WTC11 (cell line): Measurements from ENCODE around the gene FANCC. TPM values are rescaled to one million over a fixed set of nuclear protein-coding genes. Genes with fewer than 3 reads are reported as not detected.

Experiments used
- ATAC-seq: fragments of 200-7000 bp; cut with Tn5 transposase; 2 replicates; pipeline ENCODE4 v1.10.0; 2021; ENCODE audit warnings: mild to moderate bottlenecking, moderate library complexity
- CTCF ChIA-PET: fragments of 300-600 bp; sonication (Branson Sonifier 250); formaldehyde crosslinking; loops from one replicate; lab custom pipeline; 2021; ENCODE audit warnings: antibody characterized with exemption; lab: Charles Lee
- POLR2A ChIA-PET: fragments of 350-600 bp; sonication (Branson Sonifier 250); formaldehyde crosslinking; loops from one replicate; lab custom pipeline; 2021; ENCODE audit warnings: antibody characterized with exemption; lab: Charles Lee
- DNase-seq: peaks from one replicate; pipeline ENCODE4 v3.0.0; 2021; ENCODE audit warnings: low spot score
- H3K27ac Mint-ChIP-seq: 2 replicates; pipeline ENCODE4 v1.8.0; 2021; ENCODE audit warnings: mixed read lengths
- H3K27me3 Mint-ChIP-seq: 2 replicates; pipeline ENCODE4 v1.8.0; 2021; ENCODE audit warnings: low read depth, mild to moderate bottlenecking, moderate library complexity, mixed read lengths
- H3K36me3 Mint-ChIP-seq: 2 replicates; pipeline ENCODE4 v1.8.0; 2021; ENCODE audit warnings: mixed read lengths
- H3K4me1 Mint-ChIP-seq: 2 replicates; pipeline ENCODE4 v1.8.0; 2022; ENCODE audit warnings: mixed read lengths
- H3K4me3 Mint-ChIP-seq: 2 replicates; pipeline ENCODE4 v1.8.0; 2021; ENCODE audit warnings: mild to moderate bottlenecking, moderate library complexity, mixed read lengths
- H3K9me3 Mint-ChIP-seq: 2 replicates; pipeline ENCODE4 v1.8.0; 2021; ENCODE audit warnings: mixed read lengths
- FOXK1 ChIP-seq: sonication (generic); formaldehyde crosslinking; IDR thresholded peaks from 2 replicates; pipeline ENCODE4 v1.8.0; 2022; ENCODE audit warnings: mild to moderate bottlenecking, moderate library complexity, missing genetic modification reagents
- HMGA2 ChIP-seq: fragments of 250-450 bp; sonication (Bioruptor Pico); IDR thresholded peaks from 2 replicates; pipeline ENCODE4 v1.4.0; 2021; ENCODE audit warnings: mild to moderate bottlenecking, moderate library complexity
- IRF2 ChIP-seq: sonication (generic); formaldehyde crosslinking; IDR thresholded peaks from 2 replicates; pipeline ENCODE4 v1.8.0; 2022; ENCODE audit warnings: low read depth, missing genetic modification reagents, borderline replicate concordance
- JAZF1 ChIP-seq: fragments of 250-450 bp; sonication (Bioruptor Pico); IDR thresholded peaks from 2 replicates; pipeline ENCODE4 v1.9.0; 2021; ENCODE audit warnings: moderate library complexity, mild to moderate bottlenecking, inconsistent platforms
- KAT7 ChIP-seq: sonication (generic); formaldehyde crosslinking; IDR thresholded peaks from 2 replicates; pipeline ENCODE4 v1.8.1; 2023; ENCODE audit warnings: missing genetic modification reagents, mild to moderate bottlenecking, borderline replicate concordance
- NFYB ChIP-seq: sonication (generic); formaldehyde crosslinking; conservative IDR thresholded peaks from 2 replicates; pipeline ENCODE4 v1.8.0; 2022; ENCODE audit warnings: low read depth, missing genetic modification reagents
- PRRX2 ChIP-seq: fragments of 250-450 bp; sonication (Bioruptor Pico); IDR thresholded peaks from 2 replicates; pipeline ENCODE4 v1.8.0; 2021; ENCODE audit warnings: mild to moderate bottlenecking
- ZNF138 ChIP-seq: sonication (generic); formaldehyde crosslinking; conservative IDR thresholded peaks from 2 replicates; pipeline ENCODE4 v1.8.1; 2022; ENCODE audit warnings: mild to moderate bottlenecking, moderate library complexity, missing genetic modification reagents
- ZNF219 ChIP-seq: sonication (generic); formaldehyde crosslinking; IDR thresholded peaks from 2 replicates; pipeline ENCODE4 v1.8.0; 2023; ENCODE audit warnings: missing genetic modification reagents, mild to moderate bottlenecking, borderline replicate concordance
- ZNF232 ChIP-seq: sonication (generic); formaldehyde crosslinking; IDR thresholded peaks from 2 replicates; pipeline ENCODE4 v1.8.0; 2022; ENCODE audit warnings: mild to moderate bottlenecking, missing genetic modification reagents
- ZNF416 ChIP-seq: fragments of 250-450 bp; sonication (Bioruptor Pico); IDR thresholded peaks from 2 replicates; pipeline ENCODE4 v1.9.0; 2021; ENCODE audit warnings: mild to moderate bottlenecking, inconsistent platforms
- total RNA-seq: library from RNA; stranded (reverse); gene quantifications from 3 replicates; pipeline ENCODE4 v1.2.3, GENCODE V29; 2021
- TF ChIP-seq, protein P1 (sequence below): sonication (generic); formaldehyde crosslinking; conservative IDR thresholded peaks from 2 replicates; pipeline ENCODE4 v1.8.1; 2022; ENCODE audit warnings: mild to moderate bottlenecking, missing genetic modification reagents
- TF ChIP-seq, protein P2 (sequence below): sonication (generic); formaldehyde crosslinking; IDR thresholded peaks from 2 replicates; pipeline ENCODE4 v1.8.1; 2023; ENCODE audit warnings: mild to moderate bottlenecking, moderate library complexity, missing genetic modification reagents
- TF ChIP-seq, protein P3 (sequence below): sonication (generic); formaldehyde crosslinking; IDR thresholded peaks from 2 replicates; pipeline ENCODE4 v1.8.1; 2022; ENCODE audit warnings: missing genetic modification reagents, borderline replicate concordance
- TF ChIP-seq, protein P4 (sequence below): sonication (generic); formaldehyde crosslinking; IDR thresholded peaks from 2 replicates; pipeline ENCODE4 v1.8.1; 2023; ENCODE audit warnings: mild to moderate bottlenecking, missing genetic modification reagents, borderline replicate concordance
- TF ChIP-seq, protein P5 (sequence below): sonication (generic); formaldehyde crosslinking; conservative IDR thresholded peaks from 2 replicates; pipeline ENCODE4 v1.8.1; 2023; ENCODE audit warnings: mild to moderate bottlenecking, low read depth, missing genetic modification reagents, moderate library complexity

Gene FANCC
- total RNA-seq, 1 experiment from 2014 or later, result 10.9 TPM

DNA sequence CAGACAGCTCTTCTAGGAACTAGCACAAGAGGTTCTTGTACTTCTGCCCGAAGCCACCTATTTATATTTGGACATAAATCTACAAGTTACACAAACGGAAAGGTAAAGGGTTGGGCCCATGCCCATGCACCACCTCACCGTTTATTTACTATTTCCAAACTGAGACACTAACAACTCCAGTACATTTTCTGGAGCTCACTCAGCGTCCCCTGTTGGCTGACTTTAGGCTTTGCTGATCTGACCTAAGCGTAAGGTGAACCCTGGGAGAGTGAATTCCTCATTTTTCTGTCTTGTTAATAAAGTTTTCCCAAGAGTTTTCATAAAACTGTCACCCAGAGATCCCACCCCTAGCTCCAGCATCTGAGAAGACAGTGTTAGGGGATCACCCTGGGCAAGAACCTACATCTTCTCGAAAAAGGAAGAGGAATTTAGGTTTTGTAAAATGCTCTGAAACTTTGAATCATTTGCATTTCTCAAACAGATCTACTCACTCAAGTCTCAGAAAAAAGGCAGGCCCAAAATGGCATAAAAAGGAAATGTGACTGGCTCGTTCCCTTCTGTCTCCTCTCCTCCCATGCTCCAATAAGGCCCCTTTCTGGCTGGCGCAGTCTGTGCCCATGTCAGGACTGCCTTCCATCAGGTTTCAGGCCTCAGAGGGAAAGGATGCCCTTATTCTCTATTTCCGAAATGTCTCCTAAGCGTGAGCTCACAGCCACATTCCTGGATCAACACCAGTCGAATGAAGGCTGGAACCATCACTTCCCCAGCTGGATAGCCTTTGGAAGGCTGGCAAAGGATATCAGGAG, 201.3 kb downstream of the FANCC start:
- TF ChIP-seq ZNF416 (CRISPR knock-in tag), result no peak
- TF ChIP-seq, protein P1, sequence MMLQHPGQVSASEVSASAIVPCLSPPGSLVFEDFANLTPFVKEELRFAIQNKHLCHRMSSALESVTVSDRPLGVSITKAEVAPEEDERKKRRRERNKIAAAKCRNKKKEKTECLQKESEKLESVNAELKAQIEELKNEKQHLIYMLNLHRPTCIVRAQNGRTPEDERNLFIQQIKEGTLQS (CRISPR knock-in tag), result no peak
- TF ChIP-seq, protein P2, sequence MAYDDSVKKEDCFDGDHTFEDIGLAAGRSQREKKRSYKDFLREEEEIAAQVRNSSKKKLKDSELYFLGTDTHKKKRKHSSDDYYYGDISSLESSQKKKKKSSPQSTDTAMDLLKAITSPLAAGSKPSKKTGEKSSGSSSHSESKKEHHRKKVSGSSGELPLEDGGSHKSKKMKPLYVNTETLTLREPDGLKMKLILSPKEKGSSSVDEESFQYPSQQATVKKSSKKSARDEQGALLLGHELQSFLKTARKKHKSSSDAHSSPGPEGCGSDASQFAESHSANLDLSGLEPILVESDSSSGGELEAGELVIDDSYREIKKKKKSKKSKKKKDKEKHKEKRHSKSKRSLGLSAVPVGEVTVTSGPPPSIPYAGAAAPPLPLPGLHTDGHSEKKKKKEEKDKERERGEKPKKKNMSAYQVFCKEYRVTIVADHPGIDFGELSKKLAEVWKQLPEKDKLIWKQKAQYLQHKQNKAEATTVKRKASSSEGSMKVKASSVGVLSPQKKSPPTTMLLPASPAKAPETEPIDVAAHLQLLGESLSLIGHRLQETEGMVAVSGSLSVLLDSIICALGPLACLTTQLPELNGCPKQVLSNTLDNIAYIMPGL (CRISPR knock-in tag), result no peak
- no peak for TF ChIP-seq ZNF138 (CRISPR knock-in tag)
- no peak for TF ChIP-seq JAZF1
- TF ChIP-seq KAT7 (CRISPR knock-in tag), result no peak
- no peak for TF ChIP-seq ZNF219
- TF ChIP-seq FOXK1 (CRISPR knock-in tag), result no peak
- TF ChIP-seq ZNF232 (CRISPR knock-in tag), result no peak
- TF ChIP-seq NFYB (CRISPR knock-in tag), result no peak
- no peak for TF ChIP-seq PRRX2
- TF ChIP-seq, protein P3, sequence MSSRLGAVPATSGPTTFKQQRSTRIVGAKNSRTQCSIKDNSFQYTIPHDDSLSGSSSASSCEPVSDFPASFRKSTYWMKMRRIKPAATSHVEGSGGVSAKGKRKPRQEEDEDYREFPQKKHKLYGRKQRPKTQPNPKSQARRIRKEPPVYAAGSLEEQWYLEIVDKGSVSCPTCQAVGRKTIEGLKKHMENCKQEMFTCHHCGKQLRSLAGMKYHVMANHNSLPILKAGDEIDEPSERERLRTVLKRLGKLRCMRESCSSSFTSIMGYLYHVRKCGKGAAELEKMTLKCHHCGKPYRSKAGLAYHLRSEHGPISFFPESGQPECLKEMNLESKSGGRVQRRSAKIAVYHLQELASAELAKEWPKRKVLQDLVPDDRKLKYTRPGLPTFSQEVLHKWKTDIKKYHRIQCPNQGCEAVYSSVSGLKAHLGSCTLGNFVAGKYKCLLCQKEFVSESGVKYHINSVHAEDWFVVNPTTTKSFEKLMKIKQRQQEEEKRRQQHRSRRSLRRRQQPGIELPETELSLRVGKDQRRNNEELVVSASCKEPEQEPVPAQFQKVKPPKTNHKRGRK (CRISPR knock-in tag), result no peak
- TF ChIP-seq HMGA2 (CRISPR knock-in tag), result no peak
- TF ChIP-seq, protein P4, sequence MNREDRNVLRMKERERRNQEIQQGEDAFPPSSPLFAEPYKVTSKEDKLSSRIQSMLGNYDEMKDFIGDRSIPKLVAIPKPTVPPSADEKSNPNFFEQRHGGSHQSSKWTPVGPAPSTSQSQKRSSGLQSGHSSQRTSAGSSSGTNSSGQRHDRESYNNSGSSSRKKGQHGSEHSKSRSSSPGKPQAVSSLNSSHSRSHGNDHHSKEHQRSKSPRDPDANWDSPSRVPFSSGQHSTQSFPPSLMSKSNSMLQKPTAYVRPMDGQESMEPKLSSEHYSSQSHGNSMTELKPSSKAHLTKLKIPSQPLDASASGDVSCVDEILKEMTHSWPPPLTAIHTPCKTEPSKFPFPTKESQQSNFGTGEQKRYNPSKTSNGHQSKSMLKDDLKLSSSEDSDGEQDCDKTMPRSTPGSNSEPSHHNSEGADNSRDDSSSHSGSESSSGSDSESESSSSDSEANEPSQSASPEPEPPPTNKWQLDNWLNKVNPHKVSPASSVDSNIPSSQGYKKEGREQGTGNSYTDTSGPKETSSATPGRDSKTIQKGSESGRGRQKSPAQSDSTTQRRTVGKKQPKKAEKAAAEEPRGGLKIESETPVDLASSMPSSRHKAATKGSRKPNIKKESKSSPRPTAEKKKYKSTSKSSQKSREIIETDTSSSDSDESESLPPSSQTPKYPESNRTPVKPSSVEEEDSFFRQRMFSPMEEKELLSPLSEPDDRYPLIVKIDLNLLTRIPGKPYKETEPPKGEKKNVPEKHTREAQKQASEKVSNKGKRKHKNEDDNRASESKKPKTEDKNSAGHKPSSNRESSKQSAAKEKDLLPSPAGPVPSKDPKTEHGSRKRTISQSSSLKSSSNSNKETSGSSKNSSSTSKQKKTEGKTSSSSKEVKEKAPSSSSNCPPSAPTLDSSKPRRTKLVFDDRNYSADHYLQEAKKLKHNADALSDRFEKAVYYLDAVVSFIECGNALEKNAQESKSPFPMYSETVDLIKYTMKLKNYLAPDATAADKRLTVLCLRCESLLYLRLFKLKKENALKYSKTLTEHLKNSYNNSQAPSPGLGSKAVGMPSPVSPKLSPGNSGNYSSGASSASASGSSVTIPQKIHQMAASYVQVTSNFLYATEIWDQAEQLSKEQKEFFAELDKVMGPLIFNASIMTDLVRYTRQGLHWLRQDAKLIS (CRISPR knock-in tag), result no peak

DNA sequence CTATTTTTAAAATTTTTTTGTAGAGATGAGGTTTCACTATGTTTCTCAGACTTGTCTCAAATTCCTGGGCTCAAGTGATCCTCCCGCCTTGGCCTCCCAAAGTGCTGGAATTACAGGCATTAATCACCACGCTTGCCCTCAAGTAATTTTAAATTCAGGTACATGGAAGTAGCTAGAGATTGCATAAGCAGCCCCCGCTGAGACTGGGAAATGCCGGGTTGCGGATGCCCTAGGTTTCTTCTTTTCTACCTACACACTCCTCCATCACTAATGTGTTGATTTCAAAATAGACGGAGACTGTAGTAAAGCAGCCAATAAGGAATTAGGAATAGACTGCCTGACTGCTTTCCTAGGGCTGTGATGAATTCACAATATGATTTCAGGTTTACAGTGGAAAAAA, 202.4 kb downstream of the FANCC start:
- CTCF ChIA-PET, result interaction anchor here (1.3 to 6.9 kb wide), 8 partner anchors 12 to 70 kb away, joined by 3 to 128 read pairs (median 4); no protein-coding TSS in a partner anchor
- TF ChIP-seq, protein P2 (CRISPR knock-in tag), result no peak
- TF ChIP-seq, protein P5, sequence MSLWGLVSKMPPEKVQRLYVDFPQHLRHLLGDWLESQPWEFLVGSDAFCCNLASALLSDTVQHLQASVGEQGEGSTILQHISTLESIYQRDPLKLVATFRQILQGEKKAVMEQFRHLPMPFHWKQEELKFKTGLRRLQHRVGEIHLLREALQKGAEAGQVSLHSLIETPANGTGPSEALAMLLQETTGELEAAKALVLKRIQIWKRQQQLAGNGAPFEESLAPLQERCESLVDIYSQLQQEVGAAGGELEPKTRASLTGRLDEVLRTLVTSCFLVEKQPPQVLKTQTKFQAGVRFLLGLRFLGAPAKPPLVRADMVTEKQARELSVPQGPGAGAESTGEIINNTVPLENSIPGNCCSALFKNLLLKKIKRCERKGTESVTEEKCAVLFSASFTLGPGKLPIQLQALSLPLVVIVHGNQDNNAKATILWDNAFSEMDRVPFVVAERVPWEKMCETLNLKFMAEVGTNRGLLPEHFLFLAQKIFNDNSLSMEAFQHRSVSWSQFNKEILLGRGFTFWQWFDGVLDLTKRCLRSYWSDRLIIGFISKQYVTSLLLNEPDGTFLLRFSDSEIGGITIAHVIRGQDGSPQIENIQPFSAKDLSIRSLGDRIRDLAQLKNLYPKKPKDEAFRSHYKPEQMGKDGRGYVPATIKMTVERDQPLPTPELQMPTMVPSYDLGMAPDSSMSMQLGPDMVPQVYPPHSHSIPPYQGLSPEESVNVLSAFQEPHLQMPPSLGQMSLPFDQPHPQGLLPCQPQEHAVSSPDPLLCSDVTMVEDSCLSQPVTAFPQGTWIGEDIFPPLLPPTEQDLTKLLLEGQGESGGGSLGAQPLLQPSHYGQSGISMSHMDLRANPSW, result no peak
- no peak for TF ChIP-seq IRF2
- no peak overlapping the region for H3K27ac Mint-ChIP-seq
- no peak for DNase-seq
- no peak overlapping the region for H3K4me3 Mint-ChIP-seq
- peaks cover 5% of the 10 kb centered on the region; the same call in 1 of the 2 replicates for H3K36me3 Mint-ChIP-seq
- no peaks in the 10 kb centered on the region for H3K27me3 Mint-ChIP-seq
- peaks cover 4% of the 10 kb centered on the region for H3K4me1 Mint-ChIP-seq
- no peaks in the 10 kb centered on the region for H3K9me3 Mint-ChIP-seq
- ATAC-seq, result no peak
- POLR2A ChIA-PET, result no interaction called here

More for the DNA sequence above, 201.3 kb downstream of the FANCC start:
- POLR2A ChIA-PET, result interaction anchor here (0.6 kb wide), 1 partner anchor 13 kb away, joined by 3 read pairs; no protein-coding TSS in a partner anchor
- DNase-seq, result no peak
- H3K9me3 Mint-ChIP-seq, result no peaks in the 10 kb centered on the region
- CTCF ChIA-PET, result interaction anchor here (0.6 to 6.9 kb wide), 14 partner anchors 10 to 435 kb away, joined by 3 to 128 read pairs (median 4); no protein-coding TSS in a partner anchor
- ATAC-seq, result peak; percentile 83
- no peaks in the 10 kb centered on the region for H3K27me3 Mint-ChIP-seq
- peaks cover 10% of the 10 kb centered on the region for H3K4me1 Mint-ChIP-seq
- H3K36me3 Mint-ChIP-seq, result peaks cover 5% of the 10 kb centered on the region; the same call in 1 of the 2 replicates
- H3K27ac Mint-ChIP-seq, result no peak overlapping the region
- H3K4me3 Mint-ChIP-seq, result no peak overlapping the region
